B cell (primary cell): ENCODE data around the gene LHFPL6.

Experiments used
- CTCF ChIP-seq: fragments of 200-600 bp; IDR thresholded peaks from one replicate; pipeline ENCODE4 v1.8.0; 2022; ENCODE audit warnings: antibody characterized with exemption, mild to moderate bottlenecking
- EZH2 ChIP-seq: IDR thresholded peaks from 2 replicates; pipeline ENCODE4 v1.6.1; 2012; ENCODE audit warnings: borderline replicate concordance, low read depth, mild to moderate bottlenecking, moderate library complexity, low read length; ENCODE audit not compliant: insufficient read depth, poor library complexity, severe bottlenecking

- TF ChIP-seq CTCF (no peak), EZH2 (no peak)
These were observed 296.1 kb downstream of the LHFPL6 start for GRCh38 chr13:39306639-39307589.
